ES-I3 (cell line): ENCODE data around the gene GJA4.

Source experiments
- H3K36me3 ChIP-seq: 2 replicates; pipeline ENCODE4 v1.6.1; 2013; ENCODE audit warnings: mild to moderate bottlenecking, low read length, control low read depth, moderate library complexity; ENCODE audit not compliant: insufficient read depth
- H3K4me1 ChIP-seq: 2 replicates; pipeline ENCODE4 v1.6.1; 2013; ENCODE audit warnings: mild to moderate bottlenecking, control low read depth, low read length; ENCODE audit not compliant: insufficient read depth
- H3K9ac ChIP-seq: 2 replicates; pipeline ENCODE4 v1.6.1; 2013; ENCODE audit warnings: low read depth, mild to moderate bottlenecking, low read length, moderate library complexity
- H3K9me3 ChIP-seq: 2 replicates; pipeline ENCODE4 v1.6.1; 2013; ENCODE audit warnings: mild to moderate bottlenecking, low read length, moderate library complexity; ENCODE audit not compliant: control insufficient read depth, insufficient read depth

Gene GJA4

GRCh38 chr1:34825455-34826091 lies 32.8 kb downstream of the GJA4 start:
- no peaks in the 10 kb centered on the region for H3K36me3 ChIP-seq
- H3K9ac ChIP-seq: no peak overlapping the region
- H3K9me3 ChIP-seq: no peaks in the 10 kb centered on the region
- H3K4me1 ChIP-seq: no peaks in the 10 kb centered on the region

- Histone ChIP-seq H3K9me3 (no peaks in the 10 kb centered on the region), H3K4me1 (no peaks in the 10 kb centered on the region), H3K36me3 (no peaks in the 10 kb centered on the region), H3K9ac (no peak overlapping the region)
These were observed 34.6 kb downstream of the GJA4 start for GRCh38 chr1:34827341-34827941.

- H3K9me3 ChIP-seq: no peaks in the 10 kb centered on the region
- H3K9ac ChIP-seq: no peak overlapping the region
- H3K36me3 ChIP-seq: no peaks in the 10 kb centered on the region
- no peaks in the 10 kb centered on the region for H3K4me1 ChIP-seq
These were observed 35.8 kb downstream of the GJA4 start for GRCh38 chr1:34828611-34829010.

DNA sequence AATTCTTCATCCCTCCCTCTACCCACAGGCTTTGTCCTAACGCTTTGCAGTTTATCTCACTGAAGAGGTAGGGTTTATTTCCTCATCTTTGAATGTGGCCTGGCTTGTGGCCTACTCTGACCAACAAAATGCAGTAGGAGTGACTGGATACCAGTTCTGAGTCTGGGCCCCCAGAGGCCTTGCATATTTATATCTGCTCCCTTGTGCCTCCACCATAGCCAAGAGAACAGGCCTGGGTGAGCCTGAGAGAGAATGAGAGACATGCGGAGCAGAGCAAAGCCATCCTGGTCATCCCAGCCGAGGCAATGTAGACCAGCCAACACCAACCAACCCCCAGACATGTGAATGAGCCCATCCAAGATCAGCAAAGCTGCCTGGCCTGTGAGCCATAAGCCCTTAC lies 36.5 kb downstream of the GJA4 start:
- H3K9ac ChIP-seq: no peak overlapping the region

DNA sequence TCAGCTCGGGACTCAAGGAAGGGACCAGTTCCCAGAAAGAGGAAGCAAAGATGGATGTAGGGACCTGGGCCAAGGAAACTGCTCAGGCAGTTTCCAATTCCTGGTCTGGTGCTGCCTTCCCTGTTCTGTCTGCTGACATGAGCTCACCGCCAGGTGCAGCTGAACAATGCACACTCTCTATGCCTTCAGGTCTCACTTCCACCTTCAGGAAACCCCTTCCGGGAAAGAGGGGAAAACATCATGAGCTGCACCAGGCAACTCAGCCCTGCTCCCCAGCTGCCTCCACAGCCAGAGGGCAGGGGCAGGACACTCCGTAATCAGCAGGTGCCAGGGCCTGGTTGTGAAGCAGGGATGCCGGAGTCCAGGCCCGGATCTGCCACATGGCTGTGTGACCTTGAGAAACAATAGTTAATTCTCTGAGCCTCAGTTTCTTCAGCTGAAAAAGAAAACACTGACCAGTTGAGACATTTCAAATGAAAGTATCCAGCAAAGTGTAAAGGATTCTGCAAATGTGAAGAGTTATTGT lies 39.0 kb downstream of the GJA4 start:
- Histone ChIP-seq H3K9ac (no peak overlapping the region), H3K9me3 (no peaks in the 10 kb centered on the region), H3K4me1 (peaks cover 3% of the 10 kb centered on the region; the same call in 1 of the 2 replicates), H3K36me3 (no peaks in the 10 kb centered on the region)

More for the DNA sequence above, 36.5 kb downstream of the GJA4 start:
- no peaks in the 10 kb centered on the region for H3K36me3 ChIP-seq
- no peaks in the 10 kb centered on the region for H3K4me1 ChIP-seq
- H3K9me3 ChIP-seq: no peaks in the 10 kb centered on the region

- Histone ChIP-seq H3K4me1 (peaks cover 3% of the 10 kb centered on the region; the same call in 1 of the 2 replicates), H3K9me3 (no peaks in the 10 kb centered on the region), H3K36me3 (no peaks in the 10 kb centered on the region), H3K9ac (no peak overlapping the region)
These were observed 40.9 kb downstream of the GJA4 start for GRCh38 chr1:34833711-34834110.

GRCh38 chr1:34839526-34840305 lies 46.9 kb downstream of the GJA4 start:
- Histone ChIP-seq H3K36me3 (no peaks in the 10 kb centered on the region), H3K9me3 (no peaks in the 10 kb centered on the region), H3K4me1 (peaks cover 25% of the 10 kb centered on the region), H3K9ac (no peak overlapping the region)

DNA sequence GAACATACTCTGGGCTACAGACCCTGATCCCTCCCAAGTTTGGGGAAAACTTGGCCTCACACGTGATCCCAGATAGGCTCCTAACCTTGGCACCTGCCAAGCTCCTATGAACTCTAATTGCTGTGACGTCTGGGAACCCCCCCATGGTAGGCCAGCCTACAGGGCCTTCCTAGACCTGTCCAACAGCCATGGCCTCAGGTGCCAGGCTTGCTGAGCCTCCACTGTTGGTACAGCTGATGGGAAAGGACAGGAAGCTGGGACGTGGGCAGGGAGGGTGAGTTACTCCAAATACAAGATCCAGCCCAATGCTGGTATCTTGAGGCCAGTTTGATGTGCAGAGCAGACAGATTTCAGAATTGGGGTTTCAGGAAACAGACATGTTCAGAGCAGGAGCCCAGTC lies 47.6 kb downstream of the GJA4 start:
- no peaks in the 10 kb centered on the region for H3K9me3 ChIP-seq
- no peaks in the 10 kb centered on the region for H3K36me3 ChIP-seq
- H3K9ac ChIP-seq: no peak overlapping the region
- peaks cover 27% of the 10 kb centered on the region for H3K4me1 ChIP-seq

GRCh38 chr1:34842073-34842472 lies 49.3 kb downstream of the GJA4 start:
- H3K9ac ChIP-seq: no peak overlapping the region
- H3K4me1 ChIP-seq: peaks cover 24% of the 10 kb centered on the region
- no peaks in the 10 kb centered on the region for H3K9me3 ChIP-seq
- H3K36me3 ChIP-seq: no peaks in the 10 kb centered on the region

GRCh38 chr1:34842952-34843371 lies 50.2 kb downstream of the GJA4 start:
- Histone ChIP-seq H3K9ac (no peak overlapping the region), H3K36me3 (no peaks in the 10 kb centered on the region), H3K4me1 (peaks cover 24% of the 10 kb centered on the region), H3K9me3 (no peaks in the 10 kb centered on the region)

DNA sequence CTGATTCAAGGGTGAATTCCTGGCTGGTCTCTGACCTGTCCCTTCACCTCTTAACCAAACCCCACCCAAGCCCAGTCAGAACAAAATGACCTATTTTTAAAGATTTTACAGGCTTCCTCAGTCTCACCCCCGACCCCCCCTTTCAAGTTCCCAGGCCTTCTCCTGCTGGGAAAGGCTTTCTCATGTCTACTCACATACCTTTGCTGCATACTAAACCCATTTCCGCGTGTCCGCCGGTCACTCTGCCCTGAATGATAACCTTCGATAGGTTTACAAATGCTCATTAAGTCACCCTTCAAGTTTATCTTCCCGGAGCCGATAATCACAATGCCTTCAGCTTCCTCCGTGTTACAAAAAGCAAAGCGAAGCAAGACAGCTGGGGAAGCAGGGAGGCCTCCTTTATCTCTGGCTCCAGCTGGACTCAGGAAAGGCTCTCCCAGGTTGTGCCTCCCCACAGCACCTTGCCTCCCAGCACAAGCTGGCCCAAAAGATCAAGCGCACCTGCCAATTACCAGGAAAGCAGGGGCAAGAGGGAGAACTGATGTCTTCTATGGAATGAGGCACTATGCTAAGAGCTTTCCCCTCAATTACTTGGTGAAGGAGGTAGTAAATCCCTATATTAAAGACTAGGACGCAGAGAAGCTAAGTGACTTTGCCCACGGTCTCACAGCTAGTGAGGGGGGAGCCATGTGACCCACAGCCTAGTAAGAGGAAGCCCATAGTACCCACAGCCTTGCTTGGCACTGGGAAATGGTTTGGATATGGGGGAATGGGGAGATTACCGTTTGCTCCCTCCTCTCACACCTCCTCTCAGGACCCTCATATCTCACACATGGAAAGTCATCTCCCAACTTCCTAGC lies 50.8 kb downstream of the GJA4 start:
- no peaks in the 10 kb centered on the region for H3K9me3 ChIP-seq
- no peak overlapping the region for H3K9ac ChIP-seq
- no peaks in the 10 kb centered on the region for H3K36me3 ChIP-seq
- H3K4me1 ChIP-seq: peaks cover 24% of the 10 kb centered on the region

- no peaks in the 10 kb centered on the region for H3K36me3 ChIP-seq
- no peaks in the 10 kb centered on the region for H3K9me3 ChIP-seq
- peaks cover 24% of the 10 kb centered on the region for H3K4me1 ChIP-seq
- no peak overlapping the region for H3K9ac ChIP-seq
These were observed 51.4 kb downstream of the GJA4 start for GRCh38 chr1:34844252-34844634.
